ENCODE measurements around the gene ZNF319.

ZNF319 gene

DNA sequence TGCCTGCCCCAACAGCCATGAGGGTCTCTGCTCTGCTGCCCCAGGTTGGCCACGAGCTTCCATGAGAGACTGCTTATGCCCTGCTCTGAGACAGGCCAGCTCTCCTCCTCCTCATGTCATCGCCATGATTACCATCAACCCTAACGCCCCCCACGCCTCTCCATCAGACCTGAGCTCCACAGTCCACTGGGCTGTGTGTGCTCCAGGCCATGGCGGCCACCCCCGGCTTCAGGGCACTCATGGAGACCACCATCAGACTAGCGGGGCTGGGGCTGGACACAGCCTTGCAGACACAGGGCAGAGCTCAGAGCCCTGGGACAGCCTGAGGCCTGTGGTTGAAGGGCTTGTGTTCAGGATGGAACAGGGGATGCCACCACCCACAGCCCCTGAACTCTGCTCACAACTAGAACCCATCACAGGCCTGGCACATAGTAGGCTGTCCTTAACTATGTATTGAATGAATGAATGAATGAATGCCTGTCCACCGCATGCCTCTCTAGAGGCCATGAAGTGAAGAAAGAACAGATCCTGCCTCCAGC is 44.1 kb downstream of the ZNF319 start:
- no peak for DNase-seq (ENCODE audit: low read depth)

DNA sequence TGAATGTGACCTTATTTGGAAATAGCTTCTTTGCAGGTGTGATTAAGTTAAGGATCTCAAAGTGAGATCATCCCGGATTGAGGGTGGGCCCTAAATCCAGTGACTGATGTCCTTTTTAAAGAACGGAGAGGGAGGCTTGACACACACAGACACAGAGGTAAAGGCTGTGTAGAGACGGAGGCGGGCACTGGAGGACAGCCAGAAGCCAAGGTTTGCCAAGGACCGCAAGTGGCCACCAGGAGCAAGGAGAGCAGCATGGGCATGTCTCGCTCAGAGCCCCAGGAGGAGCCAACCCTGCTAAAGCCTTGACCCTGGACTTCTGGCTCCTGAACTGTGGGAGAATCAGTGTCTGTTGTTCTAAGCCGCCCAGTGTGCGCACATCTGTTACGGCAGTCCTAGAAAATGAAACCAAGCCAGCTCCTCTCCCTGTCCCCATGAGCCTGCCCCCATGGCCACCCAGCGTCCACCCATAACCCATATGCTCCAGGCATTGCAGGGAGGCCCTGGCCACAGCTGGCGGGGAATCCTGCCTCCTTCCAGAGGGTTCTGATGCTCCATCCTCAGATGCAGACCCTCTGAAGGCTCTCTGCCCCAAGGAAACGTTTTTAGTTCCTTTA is 44.8 kb downstream of the ZNF319 start:
- no peak for DNase-seq (ENCODE audit: low read depth)

DNA sequence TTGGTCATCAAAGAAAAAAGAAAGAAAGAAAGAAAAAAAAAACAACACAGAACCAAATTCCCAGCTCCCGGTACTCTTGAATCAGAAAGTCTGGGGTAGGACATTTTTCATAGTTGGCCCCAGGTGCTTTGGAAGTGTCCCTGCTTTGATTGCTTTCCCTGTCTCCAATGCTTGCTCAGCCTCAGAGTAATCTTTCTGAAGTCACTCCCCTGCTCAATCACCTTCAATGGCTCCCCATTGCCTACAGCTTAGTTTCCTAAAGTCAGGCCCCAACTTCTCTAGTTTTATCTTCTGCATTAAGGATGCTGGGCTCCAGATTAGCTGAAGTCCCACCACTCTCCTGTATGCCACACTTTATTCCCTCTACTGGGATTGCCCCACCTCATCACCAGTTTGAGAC is 46.6 kb downstream of the ZNF319 start:
- DNase-seq (ENCODE audit: low read depth), result no peak

DNA sequence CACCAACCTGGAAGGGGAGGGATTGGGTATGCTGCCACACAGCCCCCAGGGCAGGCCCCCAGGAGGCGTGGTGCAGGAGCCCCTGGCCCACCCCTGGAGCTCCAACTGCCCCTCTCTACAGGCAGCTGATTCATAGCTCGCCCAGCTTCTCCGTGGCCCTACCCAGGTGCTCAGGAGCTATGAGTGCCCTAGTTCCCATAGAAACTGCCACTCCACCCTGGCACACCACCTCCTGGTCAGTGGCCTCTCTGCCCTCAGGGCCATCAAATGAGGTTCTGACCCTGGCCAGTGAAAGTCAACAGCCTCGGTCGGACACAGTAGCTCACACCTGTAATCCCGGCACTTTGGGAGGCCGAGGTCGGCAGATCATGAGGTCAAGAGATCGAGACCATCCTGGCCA is 47.6 kb downstream of the ZNF319 start:
- no peak for DNase-seq (ENCODE audit: low read depth)

DNA sequence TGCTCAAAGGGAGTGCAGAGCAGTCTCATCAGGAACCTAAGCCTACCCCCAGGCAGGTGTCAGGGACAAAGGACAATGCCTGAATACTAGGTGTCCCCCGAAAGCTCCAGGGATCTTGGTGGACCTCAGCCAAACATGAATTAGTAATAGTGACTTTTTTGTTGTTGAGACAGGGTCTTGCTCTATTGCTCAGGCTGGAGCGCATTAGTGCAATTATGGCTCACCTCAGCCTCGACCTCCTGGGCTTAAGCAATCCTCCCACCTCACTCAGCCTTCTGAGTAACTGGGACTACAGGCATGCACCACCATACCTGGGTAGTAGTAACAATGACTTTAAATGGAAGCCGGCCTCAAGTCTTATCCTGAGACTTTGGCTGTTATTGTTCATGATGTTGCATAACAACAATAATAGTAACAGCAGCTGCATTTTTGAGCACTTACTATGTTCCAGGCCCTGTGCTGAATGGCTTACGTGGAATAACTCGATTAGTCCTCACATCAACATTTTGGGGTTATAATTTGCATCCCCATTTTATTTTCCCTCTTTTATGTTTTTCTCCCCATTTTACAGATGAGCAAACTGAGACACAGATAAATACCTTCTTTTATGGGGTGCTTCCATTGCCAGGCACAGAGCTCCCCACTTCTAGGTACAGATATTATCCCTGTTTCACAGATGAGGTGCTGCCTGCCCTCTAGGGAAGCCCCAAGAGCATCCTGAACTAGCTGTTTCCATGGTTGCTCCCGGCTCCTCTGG is 49.1 kb downstream of the ZNF319 start:
- DNase-seq (ENCODE audit: low read depth), result no peak

DNA sequence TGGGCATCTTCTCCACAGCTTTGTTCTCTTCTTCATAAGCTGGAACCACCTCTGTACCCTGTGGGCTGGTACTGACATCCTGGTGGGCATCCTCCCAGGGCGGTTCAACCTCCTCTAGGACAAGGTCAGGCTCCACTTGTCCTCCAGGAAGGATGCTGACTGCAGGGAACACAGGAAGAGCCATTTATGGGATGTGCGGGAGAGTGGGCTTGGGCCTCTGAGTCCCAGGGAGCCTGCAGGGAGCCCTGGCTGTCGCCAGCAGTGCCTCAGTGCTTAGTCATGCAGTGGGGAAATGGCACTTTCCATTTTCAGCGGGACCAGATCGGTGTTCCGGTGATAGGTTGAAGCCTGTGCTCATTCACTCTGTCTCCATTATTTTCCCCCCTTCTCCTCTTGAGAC is 50.1 kb downstream of the ZNF319 start:
- no peak for DNase-seq (ENCODE audit: low read depth)

DNA sequence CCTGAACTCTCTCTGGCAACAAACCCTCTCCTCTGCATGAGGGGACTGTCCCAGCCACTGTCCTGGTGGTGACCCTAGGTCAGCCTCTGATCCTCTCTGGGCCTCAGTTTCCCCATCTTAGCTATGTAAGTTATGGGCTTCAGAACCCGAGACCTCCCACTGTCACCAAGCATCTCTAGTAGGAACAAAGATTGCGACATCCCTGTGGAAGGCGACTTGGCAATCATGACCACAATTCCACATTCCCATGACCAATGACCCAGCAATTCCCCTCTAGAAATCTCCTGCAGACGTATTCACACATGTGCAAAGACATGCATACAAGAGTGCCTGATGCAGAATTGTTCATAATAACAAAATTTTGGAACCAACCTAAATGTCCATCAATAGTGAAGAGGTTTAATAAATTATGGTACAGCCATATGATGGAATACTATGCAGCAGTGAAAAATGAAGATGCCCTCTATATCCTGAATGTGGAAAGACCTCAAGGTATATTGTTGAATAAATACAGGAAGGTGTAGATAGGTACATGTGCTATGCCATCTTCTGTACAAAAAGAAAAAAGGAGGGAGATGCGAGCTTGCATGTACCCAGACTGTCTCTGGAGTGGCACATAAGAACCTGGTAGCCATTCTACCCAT is 50.8 kb downstream of the ZNF319 start:
- no peak for DNase-seq (ENCODE audit: low read depth)

DNA sequence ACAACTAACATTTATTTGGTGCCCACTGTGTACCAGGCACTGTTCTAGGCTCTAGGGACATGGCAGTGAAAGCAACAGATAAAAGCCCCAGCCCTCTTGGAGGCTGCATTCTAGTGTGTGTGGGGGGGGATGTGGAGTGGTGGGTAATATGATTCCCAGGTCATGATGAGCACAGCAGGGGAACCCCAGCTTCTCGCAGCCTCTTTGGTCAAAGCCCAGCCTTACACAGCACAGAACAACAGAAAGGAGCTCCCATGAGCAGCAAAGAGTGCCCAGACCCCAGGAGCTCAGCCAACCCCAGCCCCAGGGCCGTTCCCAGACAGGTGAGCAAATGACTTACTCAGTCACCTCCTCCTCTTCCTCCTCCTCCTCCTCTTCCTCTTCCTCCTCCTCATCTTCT is 51.5 kb downstream of the ZNF319 start:
- DNase-seq (ENCODE audit: low read depth), result no peak

DNA sequence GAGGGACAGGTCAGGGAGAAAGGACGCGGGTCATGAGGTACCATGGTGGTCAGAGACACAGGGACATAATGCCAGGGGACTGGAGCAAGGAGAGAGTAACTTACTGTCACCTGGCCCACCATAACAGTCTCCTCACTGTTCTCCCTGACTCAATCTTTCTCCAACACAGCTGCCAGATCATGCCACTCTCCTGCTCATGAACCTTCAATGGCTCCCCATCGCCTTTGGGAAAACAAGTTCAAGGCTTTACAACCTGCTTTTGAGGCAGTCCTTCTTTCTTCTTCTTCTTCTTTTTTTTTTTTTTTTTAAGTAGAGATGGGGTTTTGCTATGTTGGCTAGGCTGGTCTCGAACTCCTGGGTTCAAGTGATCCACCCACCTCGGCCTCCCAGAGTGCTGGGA is 52.4 kb downstream of the ZNF319 start:
- no peak for DNase-seq (ENCODE audit: low read depth)

DNA sequence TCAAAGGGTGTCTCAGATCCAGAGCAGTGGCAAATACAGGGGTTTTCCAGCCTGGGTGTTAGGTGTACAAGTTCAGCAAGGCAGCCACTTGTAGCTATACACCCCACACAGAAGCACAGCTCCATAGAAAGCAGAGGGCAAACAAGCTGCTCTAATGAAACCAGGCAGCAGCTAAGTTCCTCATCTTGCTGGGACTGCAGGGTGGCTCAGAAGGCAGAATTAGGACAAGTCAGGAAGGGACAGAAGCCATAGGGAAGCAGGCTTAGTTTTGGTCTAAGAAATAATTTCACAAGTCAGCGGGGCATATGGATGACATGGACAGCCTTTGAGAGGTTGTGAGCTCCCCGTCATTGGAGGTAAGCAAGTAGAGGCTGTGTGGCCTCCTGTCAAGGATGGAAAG is 53.2 kb downstream of the ZNF319 start:
- no peak for DNase-seq (ENCODE audit: low read depth)

DNA sequence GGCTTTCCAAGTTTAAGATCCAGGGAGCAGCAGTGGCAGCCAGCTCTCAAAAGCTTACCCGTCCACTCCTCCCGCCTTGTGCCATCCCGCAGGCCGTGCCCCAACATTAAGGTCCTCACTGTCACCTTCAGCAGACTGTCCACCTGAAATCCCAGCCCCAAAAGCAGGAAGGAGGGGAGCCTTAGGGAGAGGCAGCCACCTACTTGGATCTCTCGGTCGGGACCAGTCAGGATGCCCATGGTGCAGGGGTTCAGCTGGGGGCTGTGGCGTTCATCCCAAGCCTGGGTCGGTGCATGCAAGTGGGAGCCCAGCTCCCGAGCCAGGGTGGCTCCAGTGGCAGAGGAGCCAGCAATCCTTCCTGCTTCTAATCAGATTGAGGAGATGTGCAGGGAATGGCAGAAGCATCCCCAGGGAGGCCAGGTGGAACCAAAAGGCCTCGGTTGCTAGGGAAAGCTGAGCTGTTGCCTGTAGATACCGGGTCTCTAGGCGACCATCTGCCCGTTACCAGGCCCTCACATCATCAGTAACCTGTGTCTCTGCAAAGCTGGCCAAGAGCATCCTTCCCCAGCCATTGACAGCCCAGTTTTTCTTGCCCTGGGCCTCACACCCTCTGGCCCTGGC is 54.2 kb downstream of the ZNF319 start:
- DNase-seq (ENCODE audit: low read depth), result no peak

DNA sequence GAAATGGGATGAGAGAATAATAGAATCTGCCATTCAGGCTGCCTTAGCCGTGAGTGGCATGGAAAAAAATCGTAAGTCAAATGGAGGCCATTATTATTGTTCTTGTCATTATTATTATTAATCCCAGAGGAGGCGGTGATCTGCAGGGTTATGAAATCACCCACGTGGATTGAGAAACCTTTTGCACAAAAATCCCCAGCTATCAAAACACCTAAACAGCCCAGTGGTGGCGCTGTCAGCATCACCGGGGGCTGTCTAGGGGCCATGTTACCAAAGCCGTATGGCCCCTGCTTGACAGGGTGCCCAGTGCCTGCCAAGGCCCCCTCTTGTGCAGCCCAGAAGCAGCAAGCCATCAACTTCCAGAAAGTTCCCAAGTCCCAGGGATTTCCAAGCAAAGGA is 54.7 kb downstream of the ZNF319 start:
- no peak for DNase-seq (ENCODE audit: low read depth)

DNA sequence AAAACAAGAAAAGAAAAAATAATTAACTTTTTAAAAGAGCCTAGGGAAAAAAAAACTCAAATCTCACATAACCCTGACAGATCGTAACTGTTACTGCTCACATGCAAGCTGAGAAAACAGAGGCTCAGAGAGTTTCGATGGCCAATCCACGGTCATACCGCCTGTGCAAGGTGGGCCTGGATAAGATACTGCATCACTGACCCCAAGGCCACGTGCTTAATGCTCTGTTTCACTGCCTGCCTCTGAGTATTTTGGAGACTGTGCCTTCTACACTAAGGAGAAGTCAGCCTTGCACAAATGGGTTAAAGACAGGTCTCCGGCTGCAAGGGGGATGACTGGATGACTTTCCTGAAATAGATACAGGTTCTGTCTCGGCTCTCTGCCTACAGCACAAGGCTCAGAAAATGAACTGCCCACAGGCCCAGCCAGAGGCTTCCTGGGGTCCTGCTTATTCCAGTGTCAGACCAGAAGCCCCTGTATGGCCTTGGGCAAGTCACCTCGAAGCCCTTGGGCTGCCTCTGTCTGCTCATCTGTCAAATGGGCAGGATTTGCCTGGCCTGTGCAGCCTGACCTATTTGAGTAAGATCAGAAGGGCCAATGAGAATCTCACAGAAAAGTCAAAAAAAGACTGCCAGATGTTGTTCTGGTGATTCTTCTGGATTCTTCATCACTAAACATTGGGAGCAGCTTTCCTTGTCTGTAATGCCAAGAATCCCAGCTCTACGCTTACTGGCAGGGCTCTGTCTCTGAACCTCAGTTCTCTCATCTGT is 55.3 kb downstream of the ZNF319 start:
- DNase-seq (ENCODE audit: low read depth), result no peak

All from stimulated activated CD8-positive, alpha-beta memory T cell treated with anti-CD3 and anti-CD28 coated beads, Interleukin-15, amount 100 ng/mL, for 1 hour (primary cell).